C1 segment of cervical spinal cord (tissue), 14 donors: Measurements from ENCODE around the gene PHLPP1.
"Not testable (repeated sequence)": the region's sequence is repeated elsewhere in the genome, so short reads cannot be mapped to it uniquely, and the experiment has no call there.

Experiments
- DNase-seq, 14 donors: peaks; one replicate each; lab custom pipeline; 2025; lab: John Stamatoyannopoulos, UW

The PHLPP1 gene

GRCh38 chr18:62809445-62809844 is 94.1 kb downstream of the PHLPP1 start:
- not testable (repeated sequence) for DNase-seq

GRCh38 chr18:62809900-62810299 is 94.6 kb downstream of the PHLPP1 start:
- DNase-seq = no peak

- no peak for DNase-seq
Measured at GRCh38 chr18:62810682-62811081, 95.3 kb downstream of the PHLPP1 start.

- DNase-seq = no peak
Measured at GRCh38 chr18:62811674-62812073, 96.3 kb downstream of the PHLPP1 start.

GRCh38 chr18:62812242-62812641 is 96.9 kb downstream of the PHLPP1 start:
- no peak for DNase-seq

GRCh38 chr18:62812876-62813275 is 97.5 kb downstream of the PHLPP1 start:
- DNase-seq = no peak

GRCh38 chr18:62814132-62814759 is 98.9 kb downstream of the PHLPP1 start:
- DNase-seq = no peak

- DNase-seq = no peak
Measured at GRCh38 chr18:62825382-62825781, 110.0 kb downstream of the PHLPP1 start.

GRCh38 chr18:62827397-62827796 is 112.1 kb downstream of the PHLPP1 start:
- no peak for DNase-seq

GRCh38 chr18:62828091-62828640 is 112.8 kb downstream of the PHLPP1 start:
- no peak for DNase-seq

- no peak for DNase-seq
Measured at GRCh38 chr18:62828852-62829251, 113.5 kb downstream of the PHLPP1 start.

- DNase-seq = no peak
Measured at GRCh38 chr18:62829936-62830335, 114.6 kb downstream of the PHLPP1 start.

- no peak for DNase-seq
Measured at GRCh38 chr18:62832282-62832681, 116.9 kb downstream of the PHLPP1 start.

GRCh38 chr18:62833494-62833893 is 118.2 kb downstream of the PHLPP1 start:
- no peak for DNase-seq

- DNase-seq = no peak
Measured at GRCh38 chr18:62834715-62835114, 119.4 kb downstream of the PHLPP1 start.

GRCh38 chr18:62837011-62837410 is 121.7 kb downstream of the PHLPP1 start:
- no peak for DNase-seq

GRCh38 chr18:62838475-62839098 is 123.2 kb downstream of the PHLPP1 start:
- no peak for DNase-seq

GRCh38 chr18:62839874-62840713 is 124.8 kb downstream of the PHLPP1 start:
- DNase-seq = no peak

- no peak for DNase-seq
Measured at GRCh38 chr18:62841405-62841804, 126.1 kb downstream of the PHLPP1 start.

- DNase-seq = no peak
Measured at GRCh38 chr18:62842898-62843297, 127.6 kb downstream of the PHLPP1 start.

- no peak for DNase-seq
Measured at GRCh38 chr18:62844850-62845643, 129.7 kb downstream of the PHLPP1 start.

GRCh38 chr18:62846313-62846712 is 131.0 kb downstream of the PHLPP1 start:
- DNase-seq = no peak
